ENCODE measurements around the gene PAX4.
"Not testable (repeated sequence)": the region's sequence is repeated elsewhere in the genome, so short reads cannot be mapped to it uniquely, and the experiment has no call there.

PAX4 gene

DNA sequence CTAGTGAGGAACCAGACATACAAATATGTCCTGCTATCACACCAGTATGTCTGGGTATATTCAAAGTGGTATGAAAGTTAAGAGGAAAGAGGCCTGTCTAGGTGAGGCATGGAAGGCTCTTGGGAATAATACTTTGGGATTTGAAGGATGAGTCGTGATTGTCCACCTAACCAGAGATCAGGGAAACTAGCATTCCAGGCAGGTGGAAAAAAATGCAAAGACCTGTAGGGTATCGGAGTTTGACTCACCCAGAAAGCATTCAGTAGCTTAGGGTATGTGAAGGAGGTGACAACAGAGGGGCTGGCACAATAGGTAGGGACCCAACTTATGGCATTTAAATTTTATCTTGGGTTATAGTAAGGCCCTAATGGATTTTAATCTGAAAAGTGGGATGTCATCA lies 31.6 kb downstream of the PAX4 start:
- DNase-seq (ENCODE audit: low read depth, low spot score) = no peak

DNA sequence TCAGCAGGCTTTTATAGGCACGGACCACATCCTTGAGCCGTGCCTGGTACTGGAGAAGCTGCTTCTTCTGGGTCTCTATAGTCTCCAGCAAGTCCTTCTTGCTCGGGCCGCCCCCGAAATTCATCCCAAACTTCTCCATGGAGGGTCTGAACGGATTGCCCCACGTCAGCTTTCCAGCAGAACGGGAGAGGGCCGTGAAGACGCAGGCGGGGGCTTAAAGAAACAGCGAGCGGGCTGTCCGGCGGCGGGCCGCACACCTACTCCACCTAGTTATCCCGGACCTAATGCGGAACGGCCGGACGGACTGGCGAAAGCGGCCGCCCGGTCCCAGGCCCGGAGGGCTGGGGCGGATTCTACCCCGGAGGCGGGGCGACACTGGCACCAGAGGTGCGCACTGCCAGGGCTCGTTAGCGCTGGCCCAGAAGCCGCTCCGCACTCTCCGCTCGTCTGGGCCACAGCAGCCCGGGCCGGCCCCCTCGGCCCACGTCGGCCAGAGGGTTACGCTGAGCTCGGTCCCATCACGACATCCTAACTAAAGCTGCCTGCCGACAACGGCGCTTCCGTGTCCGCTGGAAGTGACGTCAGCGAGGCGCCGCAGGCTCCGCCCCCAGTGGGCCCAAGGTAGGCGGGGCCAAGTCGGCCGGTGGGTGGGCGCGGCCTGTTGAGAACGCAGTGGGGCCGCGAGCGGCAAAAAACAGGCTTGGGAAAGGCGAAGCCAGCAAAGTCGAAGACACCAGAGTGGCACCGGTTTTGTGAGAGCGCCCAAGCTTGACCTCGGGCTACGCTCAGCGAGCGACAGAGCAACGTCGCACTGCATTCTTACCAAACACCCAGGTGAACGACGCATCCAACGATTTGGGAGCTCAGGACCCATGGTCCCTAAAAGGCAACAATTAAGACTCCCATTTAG lies 32.6 kb downstream of the PAX4 start, which contains the start of gene GCC1:
Gene GCC1 (minus strand): TSS at position 553 of the 910 bp plus-strand sequence. CDS start 414 bp downstream, at position 139.
- DNase-seq (ENCODE audit: low read depth, low spot score) = no peak

DNA sequence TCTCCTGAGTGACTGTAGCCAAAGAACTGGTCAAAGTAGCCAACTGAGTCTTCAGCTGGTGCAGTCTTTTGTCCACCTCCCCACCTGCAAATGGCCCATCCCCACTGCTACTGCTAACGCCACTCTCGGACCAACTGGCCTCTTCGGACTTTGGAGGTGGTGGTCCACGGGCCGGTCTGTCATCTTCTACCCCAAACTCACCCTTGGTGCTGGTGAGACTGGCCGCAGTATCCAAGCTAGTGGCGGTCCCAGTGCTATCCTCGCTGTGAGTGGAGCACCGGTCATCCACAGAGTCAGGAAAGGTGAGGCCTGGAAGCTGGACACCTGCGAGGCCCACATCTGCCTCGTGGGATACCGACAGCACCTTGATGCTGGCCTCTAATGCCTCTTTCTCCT lies 33.3 kb downstream of the PAX4 start:
- DNase-seq (ENCODE audit: low read depth, low spot score) = no peak

DNA sequence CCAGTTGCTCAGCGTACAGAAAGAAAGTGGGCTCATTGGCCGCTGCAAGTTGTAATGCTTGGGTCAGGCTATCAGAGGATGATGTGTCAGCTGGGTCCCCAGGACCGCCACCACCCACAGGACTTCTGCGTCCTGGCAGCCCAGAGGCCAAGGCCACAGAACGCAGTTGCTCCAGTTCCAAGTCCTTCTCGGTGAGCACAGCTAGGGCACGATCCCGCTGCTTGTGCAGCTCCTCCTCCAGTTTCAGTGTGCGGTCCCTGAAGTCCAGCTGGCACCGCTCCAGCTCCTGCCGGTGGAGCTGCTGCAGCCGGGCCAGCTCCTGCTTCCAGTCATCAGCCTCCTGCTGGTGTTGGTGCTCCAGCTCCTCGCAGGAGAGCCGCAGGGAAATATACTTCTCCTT lies 35.6 kb downstream of the PAX4 start:
- no peak for DNase-seq (ENCODE audit: low read depth, low spot score)

DNA sequence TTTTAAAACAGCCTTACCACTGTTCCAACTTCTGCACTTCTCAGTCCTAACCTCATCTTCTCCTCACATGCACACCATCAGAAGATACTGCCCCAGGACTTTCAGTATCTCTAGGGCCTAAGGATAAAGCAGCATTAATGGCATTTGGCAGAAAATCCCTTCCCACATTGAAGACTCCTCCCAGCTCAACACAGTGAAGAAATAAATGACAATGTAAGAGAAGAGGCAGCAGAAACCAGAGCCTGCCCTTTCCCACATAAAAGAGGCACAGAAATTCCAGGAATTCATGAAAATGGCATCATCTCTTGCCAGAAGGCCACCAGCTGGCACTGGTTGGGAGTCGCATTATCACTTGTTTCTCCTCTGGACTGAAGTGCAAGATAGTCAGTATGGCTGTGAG lies 36.2 kb downstream of the PAX4 start:
- DNase-seq (ENCODE audit: low read depth, low spot score) = no peak

DNA sequence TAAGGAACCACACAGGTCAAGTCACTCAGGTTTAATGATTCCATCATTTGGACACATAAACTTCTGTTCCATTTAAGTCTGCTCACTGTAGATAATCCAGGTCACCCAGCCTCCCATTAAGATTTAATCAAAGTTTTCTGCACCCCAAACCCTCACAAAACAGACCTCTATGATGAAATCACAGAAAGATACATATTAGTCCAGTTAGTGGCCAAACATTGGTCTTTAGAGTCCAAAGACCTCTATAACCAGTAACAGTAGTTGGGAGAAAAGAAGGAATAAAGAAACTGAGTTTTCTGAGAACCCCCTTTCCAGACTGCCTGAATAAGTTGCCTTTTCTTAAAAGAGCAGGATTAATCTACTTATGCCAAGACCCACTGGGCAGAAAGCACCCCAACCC lies 37.3 kb downstream of the PAX4 start:
- no peak for DNase-seq (ENCODE audit: low read depth, low spot score)

DNA sequence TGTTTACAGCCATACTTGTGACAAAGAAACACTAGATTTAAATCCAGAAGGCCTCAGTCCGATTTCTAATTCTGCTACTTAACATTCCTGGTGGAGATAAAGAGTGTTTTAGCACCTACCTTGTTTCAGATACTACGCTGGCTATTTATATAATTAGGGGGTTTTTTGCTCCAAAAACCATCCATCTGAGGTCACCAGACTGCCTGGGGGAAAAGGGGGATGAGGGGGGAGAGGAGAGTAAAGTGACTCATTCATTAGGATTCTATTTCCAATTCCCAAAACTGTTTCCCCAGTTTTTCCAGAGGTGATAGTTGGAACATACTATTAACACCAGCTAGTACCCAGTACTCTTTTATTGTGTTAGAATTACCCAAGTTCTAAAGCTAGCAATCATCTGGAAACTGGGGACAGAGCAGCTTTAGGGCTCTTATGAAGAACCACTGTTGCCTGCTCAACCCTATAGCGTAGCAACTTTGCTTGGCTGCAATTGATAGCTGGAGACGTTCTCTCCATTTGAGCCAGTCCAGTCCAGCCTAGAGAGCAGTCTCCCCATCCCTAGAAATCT lies 39.1 kb downstream of the PAX4 start:
- no peak for DNase-seq (ENCODE audit: low read depth, low spot score)

DNA sequence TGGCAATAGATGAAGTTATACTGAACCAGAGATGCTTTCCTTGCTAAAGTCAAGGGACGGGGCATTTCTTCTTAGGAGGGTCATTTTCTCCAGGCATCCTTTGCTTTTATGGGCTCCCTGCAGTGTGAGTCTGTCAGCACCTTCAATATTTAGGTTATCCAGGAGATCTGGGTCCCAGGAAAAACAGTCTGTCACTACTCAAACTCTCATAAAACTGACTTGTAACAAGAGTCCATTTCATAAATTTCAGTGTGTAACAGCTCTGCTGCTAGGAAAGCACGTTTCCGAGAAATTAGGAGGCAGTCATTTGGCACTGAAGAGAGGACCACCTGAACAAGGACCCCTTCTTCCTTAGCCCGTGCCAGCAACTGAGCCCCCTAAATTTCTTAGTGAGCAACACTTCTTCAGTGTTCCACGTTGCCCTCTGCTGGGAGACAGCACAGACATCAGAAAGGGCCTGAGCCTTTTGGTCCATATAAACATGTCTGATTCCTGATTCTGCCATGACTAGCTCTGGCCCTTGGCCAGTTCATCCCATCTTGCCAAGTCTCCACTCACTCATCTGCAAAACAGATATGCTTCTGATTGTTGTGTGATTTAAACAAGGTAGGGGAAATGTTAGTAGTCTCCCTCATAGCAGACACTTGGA lies 39.8 kb downstream of the PAX4 start:
- no peak for DNase-seq (ENCODE audit: low read depth, low spot score)

DNA sequence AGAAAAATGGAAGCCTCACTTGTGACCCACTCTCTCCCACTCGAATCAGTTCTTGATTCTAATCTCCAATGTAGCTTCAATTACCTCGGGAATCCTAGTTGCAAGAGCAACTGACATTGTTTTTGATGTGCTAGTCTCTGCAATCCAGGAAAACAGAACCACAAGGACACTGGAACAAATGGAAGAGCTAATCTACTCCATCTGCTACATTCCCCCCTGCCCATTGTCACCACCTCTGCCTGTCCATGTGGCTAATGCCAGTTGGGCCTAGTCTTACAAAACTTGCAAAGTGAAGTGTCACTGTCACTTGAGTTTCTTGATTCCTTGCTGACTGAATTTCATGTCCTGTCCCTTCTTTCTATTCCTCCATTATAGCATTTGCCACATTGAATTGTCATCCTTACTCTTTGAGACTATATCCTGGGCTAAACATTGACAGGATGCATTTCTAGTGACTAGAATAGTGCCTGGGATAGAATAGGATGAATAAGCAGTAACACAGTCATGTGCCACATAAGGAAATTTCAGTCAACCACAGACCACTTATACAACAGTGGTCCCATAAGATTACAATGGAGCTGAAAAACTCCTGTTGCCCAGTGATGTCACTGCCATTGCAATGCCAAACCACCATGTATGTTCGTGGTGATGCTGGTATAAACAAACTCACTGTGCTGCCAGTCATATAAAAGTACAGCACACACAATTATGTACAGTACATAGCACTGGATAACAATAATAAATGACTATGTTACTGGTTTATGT lies 46.0 kb downstream of the PAX4 start:
- no peak for DNase-seq (ENCODE audit: low read depth, low spot score)

DNA sequence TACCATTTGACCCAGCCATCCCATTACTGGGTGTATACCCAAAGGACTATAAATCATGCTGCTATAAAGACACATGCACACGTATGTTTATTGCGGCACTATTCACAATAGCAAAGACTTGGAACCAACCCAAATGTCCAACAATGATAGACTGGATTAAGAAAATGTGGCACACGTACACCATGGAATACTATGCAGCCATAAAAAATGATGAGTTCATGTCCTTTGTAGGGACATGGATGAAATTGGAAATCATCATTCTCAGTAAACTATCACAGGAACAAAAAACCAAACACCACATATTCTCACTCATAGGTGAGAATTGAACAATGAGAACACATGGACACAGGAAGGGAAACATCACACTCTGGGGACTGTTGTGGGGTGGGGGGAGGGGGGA lies 49.9 kb downstream of the PAX4 start:
- not testable (repeated sequence) for DNase-seq (ENCODE audit: low read depth, low spot score)

DNA sequence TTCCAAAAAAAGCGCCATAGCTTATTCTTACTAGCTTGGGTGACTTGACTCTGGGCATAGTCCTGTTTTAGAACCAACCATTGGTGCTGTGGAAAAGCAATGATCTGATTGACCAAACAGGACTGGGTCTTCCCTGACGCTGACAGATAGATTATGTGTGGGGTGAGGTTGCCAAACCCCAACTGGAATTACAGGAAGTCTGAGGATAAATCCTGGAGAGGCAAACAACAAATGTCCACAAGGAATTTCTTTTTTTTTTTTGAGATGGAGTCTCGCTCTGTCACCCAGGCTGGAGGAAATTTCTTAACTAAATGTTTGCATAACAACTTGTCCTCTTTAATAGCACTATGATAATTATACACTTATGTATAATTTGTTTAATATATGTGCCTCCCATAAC lies 51.7 kb downstream of the PAX4 start:
- no peak for DNase-seq (ENCODE audit: low read depth, low spot score)
